ENCODE measurements around the gene COL19A1. TPM values are rescaled to one million over a fixed set of nuclear protein-coding genes. Genes with fewer than 3 reads are reported as not detected.

COL19A1 gene
- polyA plus RNA-seq, 1 donor (not counting 4 experiments of a cell fraction or from before 2014, with no cell fraction given) = not detected

DNA sequence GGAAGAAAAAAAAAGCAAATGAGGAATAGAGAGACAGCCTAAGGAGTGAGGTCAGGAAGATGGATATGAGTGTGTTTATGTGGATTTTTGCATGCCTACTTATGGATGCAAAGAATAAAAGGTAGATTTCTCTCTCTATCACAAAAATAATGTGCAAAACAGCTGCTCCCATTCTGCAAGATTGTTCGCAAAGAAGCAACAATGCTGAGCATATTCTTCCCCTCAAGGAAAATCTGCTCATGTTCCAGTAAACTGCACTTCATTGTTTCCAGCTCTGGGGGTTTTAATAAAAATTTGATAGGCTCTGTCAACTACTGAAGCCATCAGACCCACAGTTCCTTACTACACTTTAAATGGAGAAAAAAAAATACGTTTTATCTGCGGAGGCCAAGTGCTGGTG lies 259.2 kb downstream of the COL19A1 start:
- Histone ChIP-seq H3K4me2 (ENCODE audit: control insufficient read depth, extremely low read depth, insufficient read depth, low read depth, low read length) (no peak overlapping the region), H3K9me3 (ENCODE audit: control insufficient read depth, low read depth, low read length) (no peaks in the 10 kb centered on the region), H3K27me3 (ENCODE audit: control insufficient read depth, extremely low read depth, insufficient read depth, low read length) (no peaks in the 10 kb centered on the region), H3K4me1 (ENCODE audit: control insufficient read depth, extremely low read depth, insufficient read depth, low read length) (no peaks in the 10 kb centered on the region), H4K20me1 (ENCODE audit: control insufficient read depth, extremely low read depth, insufficient read depth, low read length) (no peaks in the 10 kb centered on the region), H2AFZ (ENCODE audit: control insufficient read depth, low read length) (no peak overlapping the region), H3K9ac (ENCODE audit: control insufficient read depth, extremely low read depth, insufficient read depth, low read length) (no peak overlapping the region), H3K27ac (ENCODE audit: control insufficient read depth, insufficient read depth, low read length) (no peak overlapping the region), H3K4me3 (ENCODE audit: control insufficient read depth in 2 of 3, extremely low read depth in 1 of 3, insufficient read depth in 2 of 3, low read depth in 1 of 3, low read length in 3 of 3) (no peak overlapping the region), H3K36me3 (ENCODE audit: control insufficient read depth in 2 of 2, extremely low read depth in 1 of 2, insufficient read depth in 2 of 2, low read length in 2 of 2) (no peaks in the 10 kb centered on the region), H3K9me1 (ENCODE audit: control insufficient read depth, extremely low read depth, insufficient read depth, low read length) (no peaks in the 10 kb centered on the region), H3K79me2 (ENCODE audit: control insufficient read depth, insufficient read depth, low read length) (no peaks in the 10 kb centered on the region)
- DNase-seq (ENCODE audit: low read depth, low spot score) (no peak), FAIRE-seq (no peak)
- dilution Hi-C loops (cut with MboI; ENCODE audit: extremely low pct_ligation_motif_present, low sequenced_read_pairs) = no loop called here
- TF ChIP-seq, protein P1, sequence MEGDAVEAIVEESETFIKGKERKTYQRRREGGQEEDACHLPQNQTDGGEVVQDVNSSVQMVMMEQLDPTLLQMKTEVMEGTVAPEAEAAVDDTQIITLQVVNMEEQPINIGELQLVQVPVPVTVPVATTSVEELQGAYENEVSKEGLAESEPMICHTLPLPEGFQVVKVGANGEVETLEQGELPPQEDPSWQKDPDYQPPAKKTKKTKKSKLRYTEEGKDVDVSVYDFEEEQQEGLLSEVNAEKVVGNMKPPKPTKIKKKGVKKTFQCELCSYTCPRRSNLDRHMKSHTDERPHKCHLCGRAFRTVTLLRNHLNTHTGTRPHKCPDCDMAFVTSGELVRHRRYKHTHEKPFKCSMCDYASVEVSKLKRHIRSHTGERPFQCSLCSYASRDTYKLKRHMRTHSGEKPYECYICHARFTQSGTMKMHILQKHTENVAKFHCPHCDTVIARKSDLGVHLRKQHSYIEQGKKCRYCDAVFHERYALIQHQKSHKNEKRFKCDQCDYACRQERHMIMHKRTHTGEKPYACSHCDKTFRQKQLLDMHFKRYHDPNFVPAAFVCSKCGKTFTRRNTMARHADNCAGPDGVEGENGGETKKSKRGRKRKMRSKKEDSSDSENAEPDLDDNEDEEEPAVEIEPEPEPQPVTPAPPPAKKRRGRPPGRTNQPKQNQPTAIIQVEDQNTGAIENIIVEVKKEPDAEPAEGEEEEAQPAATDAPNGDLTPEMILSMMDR (optimal IDR thresholded peaks at IDR 0.05 in 1 of 3, IDR thresholded peaks at IDR 0.05 in 1 of 3, conservative IDR thresholded peaks at IDR 0.05 in 1 of 3; ENCODE audit: extremely low read depth in 1 of 3, insufficient read depth in 2 of 3, low read length in 3 of 3) = no peak
- no peak for TF ChIP-seq EZH2 (IDR thresholded peaks at IDR 0.05; ENCODE audit: low read length)

DNA sequence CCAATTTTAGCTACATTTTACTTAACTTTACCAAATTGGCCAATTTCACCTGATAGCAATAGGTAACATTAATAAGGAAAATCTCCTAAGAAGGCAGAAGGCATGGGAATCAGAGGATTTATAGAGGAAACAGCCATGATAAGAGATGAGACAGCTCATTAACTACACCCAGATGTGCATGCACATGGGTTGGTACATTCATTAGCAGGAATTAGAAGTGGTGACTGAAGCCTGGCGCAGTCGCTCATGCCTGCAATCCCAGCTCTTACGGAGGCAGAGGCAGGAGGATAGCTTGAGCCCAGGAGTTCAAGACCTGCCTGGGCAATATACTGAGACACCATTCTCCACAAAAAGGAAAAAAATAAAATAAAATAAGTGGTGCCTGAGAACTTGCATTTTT lies 263.0 kb downstream of the COL19A1 start:
- dilution Hi-C loops (cut with MboI; ENCODE audit: extremely low pct_ligation_motif_present, low sequenced_read_pairs) = no loop called here
- Histone ChIP-seq H3K4me1 (ENCODE audit: control insufficient read depth, extremely low read depth, insufficient read depth, low read length) (no peaks in the 10 kb centered on the region), H3K9me1 (ENCODE audit: control insufficient read depth, extremely low read depth, insufficient read depth, low read length) (no peaks in the 10 kb centered on the region), H3K27me3 (ENCODE audit: control insufficient read depth, extremely low read depth, insufficient read depth, low read length) (no peaks in the 10 kb centered on the region), H2AFZ (ENCODE audit: control insufficient read depth, low read length) (no peak overlapping the region), H3K9me3 (ENCODE audit: control insufficient read depth, low read depth, low read length) (no peaks in the 10 kb centered on the region), H3K27ac (ENCODE audit: control insufficient read depth, insufficient read depth, low read length) (no peak overlapping the region), H3K4me2 (ENCODE audit: control insufficient read depth, extremely low read depth, insufficient read depth, low read depth, low read length) (no peak overlapping the region), H3K36me3 (ENCODE audit: control insufficient read depth in 2 of 2, extremely low read depth in 1 of 2, insufficient read depth in 2 of 2, low read length in 2 of 2) (no peaks in the 10 kb centered on the region), H3K4me3 (ENCODE audit: control insufficient read depth in 2 of 3, extremely low read depth in 1 of 3, insufficient read depth in 2 of 3, low read depth in 1 of 3, low read length in 3 of 3) (no peak overlapping the region), H3K9ac (ENCODE audit: control insufficient read depth, extremely low read depth, insufficient read depth, low read length) (no peak overlapping the region), H4K20me1 (ENCODE audit: control insufficient read depth, extremely low read depth, insufficient read depth, low read length) (no peaks in the 10 kb centered on the region), H3K79me2 (ENCODE audit: control insufficient read depth, insufficient read depth, low read length) (no peaks in the 10 kb centered on the region)
- FAIRE-seq (no peak), DNase-seq (ENCODE audit: low read depth, low spot score) (no peak)
- TF ChIP-seq, protein P1 (optimal IDR thresholded peaks at IDR 0.05 in 1 of 3, IDR thresholded peaks at IDR 0.05 in 1 of 3, conservative IDR thresholded peaks at IDR 0.05 in 1 of 3; ENCODE audit: extremely low read depth in 1 of 3, insufficient read depth in 2 of 3, low read length in 3 of 3) = no peak
- TF ChIP-seq EZH2 (IDR thresholded peaks at IDR 0.05; ENCODE audit: low read length) = no peak

All from keratinocyte (primary cell).